ENCODE data around the gene PRSS36. TPM values are rescaled to one million over a fixed set of nuclear protein-coding genes. Genes with fewer than 3 reads are reported as not detected.

PRSS36 gene
- total and polyA plus RNA-seq, 5 donors from 2014 or later, result 0.39 to 1.4 (median 1.2) TPM

DNA sequence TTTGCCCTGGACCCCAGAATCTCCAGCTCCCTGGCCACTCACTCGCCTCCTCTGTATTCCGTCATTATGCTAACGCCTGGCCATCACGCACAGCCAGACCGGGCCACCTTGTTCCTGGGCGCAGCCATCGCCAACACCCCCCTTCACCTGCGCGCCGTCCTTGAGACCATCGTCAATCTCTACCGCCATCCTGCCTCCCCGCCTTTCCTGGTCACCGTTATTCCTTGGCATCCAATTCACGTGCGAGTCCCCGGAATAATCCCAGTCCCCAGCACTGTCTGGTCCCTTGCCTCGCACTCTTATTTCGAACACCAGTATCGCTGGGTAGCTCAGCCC is 55.8 kb downstream of the PRSS36 start:
- no peaks in the 10 kb centered on the region for H3K36me3 Mint-ChIP-seq
- peaks cover 0 to 2% (median 0%) of the 10 kb centered on the region in 7 donors for H3K9me3 Mint-ChIP-seq
- DNase-seq (no peak), ATAC-seq (ENCODE audit: low read depth in 2 of 2) (no peak)
- Histone ChIP-seq H3K9me3 (ENCODE audit: control insufficient read depth in 2 of 2, low read length in 2 of 2) (no peaks in the 10 kb centered on the region), H3K4me1 (ENCODE audit: control insufficient read depth, insufficient read depth, low read length, poor library complexity, severe bottlenecking) (peaks cover 14% of the 10 kb centered on the region), H3K27me3 (ENCODE audit: control insufficient read depth, insufficient read depth, low read length) (no peaks in the 10 kb centered on the region), H3K27ac (ENCODE audit: insufficient read depth, low read length, poor library complexity, severe bottlenecking) (peak overlapping the region; percentile 83), H3K4me3 (ENCODE audit: low read depth, low read length) (peak overlapping the region; percentile 70), H3K36me3 (ENCODE audit: control insufficient read depth, insufficient read depth, low read length) (peaks cover 12% of the 10 kb centered on the region)
- H3K27me3 Mint-ChIP-seq, result peaks cover 7% of the 10 kb centered on the region
- H3K27ac Mint-ChIP-seq, result peak overlapping the region; percentile 69 to 95 (median 84)
- H3K4me1 Mint-ChIP-seq, result peaks cover 10 to 36% (median 20%) of the 10 kb centered on the region in 4 donors
- H3K4me3 Mint-ChIP-seq, result peak overlapping the region; percentile 94 to 99 (median 96)

DNA sequence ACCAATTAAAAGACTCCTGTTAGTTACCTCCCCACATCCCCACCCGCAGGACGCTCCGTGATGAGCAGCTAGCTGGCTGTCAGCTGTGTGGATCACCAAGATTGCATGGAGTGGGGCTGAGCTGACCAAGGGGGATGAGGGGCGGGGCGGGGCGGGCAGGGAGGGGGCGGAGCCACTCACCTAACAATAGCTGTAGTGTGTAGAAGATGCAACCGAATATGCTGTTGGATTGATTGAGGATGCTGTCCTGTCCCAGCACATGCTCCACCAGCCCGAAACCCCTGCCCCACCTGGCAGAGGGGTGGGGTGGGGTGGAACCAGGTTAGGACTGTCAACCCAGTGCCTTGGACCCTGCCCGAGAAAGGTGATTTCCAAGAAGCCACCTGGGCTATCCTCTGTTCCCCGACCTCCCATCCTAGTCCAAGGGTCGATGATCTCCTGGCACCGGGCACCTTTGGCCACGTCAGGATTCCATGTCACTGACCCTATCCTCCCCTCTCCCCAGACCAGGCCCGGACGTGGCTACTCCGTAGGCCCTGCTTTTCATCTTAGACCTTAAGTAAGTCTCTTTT is 56.6 kb downstream of the PRSS36 start:
- ATAC-seq (ENCODE audit: low read depth in 2 of 2) (no peak), DNase-seq (no peak)
- Mint-ChIP-seq H3K27me3 (peaks cover under 1% of the 10 kb centered on the region), H3K4me1 (peaks cover 10 to 36% (median 20%) of the 10 kb centered on the region in 4 donors), H3K27ac (no peak overlapping the region), H3K9me3 (peaks cover 0 to 2% (median 0%) of the 10 kb centered on the region in 7 donors), H3K36me3 (no peaks in the 10 kb centered on the region), H3K4me3 (peak overlapping the region; percentile 71 to 99 (median 80))
- no peaks in the 10 kb centered on the region for H3K27me3 ChIP-seq (ENCODE audit: control insufficient read depth, insufficient read depth, low read length)
- no peak overlapping the region for H3K27ac ChIP-seq (ENCODE audit: insufficient read depth, low read length, poor library complexity, severe bottlenecking)
- H3K36me3 ChIP-seq (ENCODE audit: control insufficient read depth, insufficient read depth, low read length), result peaks cover 14% of the 10 kb centered on the region
- no peaks in the 10 kb centered on the region for H3K9me3 ChIP-seq (ENCODE audit: control insufficient read depth in 2 of 2, low read length in 2 of 2)
- H3K4me1 ChIP-seq (ENCODE audit: control insufficient read depth, insufficient read depth, low read length, poor library complexity, severe bottlenecking), result peaks cover 14% of the 10 kb centered on the region
- no peak overlapping the region for H3K4me3 ChIP-seq (ENCODE audit: low read depth, low read length)

GRCh38 chr16:31092330-31092729 is 57.5 kb downstream of the PRSS36 start:
- no peak for ATAC-seq (ENCODE audit: low read depth in 2 of 2)
- H3K27me3 Mint-ChIP-seq, result no peaks in the 10 kb centered on the region
- Histone ChIP-seq H3K9me3 (ENCODE audit: control insufficient read depth in 2 of 2, low read length in 2 of 2) (no peaks in the 10 kb centered on the region), H3K27me3 (ENCODE audit: control insufficient read depth, insufficient read depth, low read length) (no peaks in the 10 kb centered on the region), H3K36me3 (ENCODE audit: control insufficient read depth, insufficient read depth, low read length) (peaks cover 14% of the 10 kb centered on the region), H3K4me3 (ENCODE audit: low read depth, low read length) (no peak overlapping the region), H3K4me1 (ENCODE audit: control insufficient read depth, insufficient read depth, low read length, poor library complexity, severe bottlenecking) (peaks cover 14% of the 10 kb centered on the region), H3K27ac (ENCODE audit: insufficient read depth, low read length, poor library complexity, severe bottlenecking) (no peak overlapping the region)
- no peaks in the 10 kb centered on the region for H3K36me3 Mint-ChIP-seq
- H3K27ac Mint-ChIP-seq, result no peak overlapping the region
- H3K9me3 Mint-ChIP-seq, result peaks cover 0 to 2% (median 0%) of the 10 kb centered on the region in 7 donors
- peaks cover 10 to 36% (median 20%) of the 10 kb centered on the region in 4 donors for H3K4me1 Mint-ChIP-seq
- no peak for DNase-seq
- peak overlapping the region; percentile 12 to 99 (median 41) for H3K4me3 Mint-ChIP-seq

GRCh38 chr16:31090540-31090939 is 59.3 kb downstream of the PRSS36 start:
- ATAC-seq (ENCODE audit: low read depth in 2 of 2), result no peak
- Mint-ChIP-seq H3K4me1 (peaks cover 6 to 28% (median 17%) of the 10 kb centered on the region in 4 donors), H3K4me3 (peak overlapping the region in 2 of 4 donors; percentile 80 to 99)

DNA sequence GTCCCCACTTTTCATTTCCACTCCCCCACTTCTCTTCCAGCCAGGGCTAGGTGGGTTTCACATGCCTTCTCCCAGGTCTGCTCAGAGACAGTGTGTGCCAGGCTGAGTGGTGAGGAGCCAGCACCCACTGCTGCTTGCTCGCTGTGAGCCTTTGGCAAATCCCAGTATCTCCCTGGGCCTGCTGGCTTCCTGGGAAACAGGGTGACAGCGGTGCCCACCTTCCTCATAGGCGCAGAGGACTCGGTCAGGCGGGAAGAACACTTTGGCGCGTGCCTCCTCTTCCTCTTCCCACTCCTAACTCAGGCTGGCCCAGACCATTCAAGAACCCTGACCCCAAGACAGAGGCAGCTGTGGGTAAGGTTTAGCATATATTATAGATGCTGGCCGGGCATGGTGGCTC is 60.7 kb downstream of the PRSS36 start:
- H3K4me3 ChIP-seq (ENCODE audit: low read depth, low read length), result no peak overlapping the region
- peaks cover 2 to 16% (median 10%) of the 10 kb centered on the region in 4 donors for H3K4me1 Mint-ChIP-seq
- H3K27ac ChIP-seq (ENCODE audit: insufficient read depth, low read length, poor library complexity, severe bottlenecking), result no peak overlapping the region
- peaks cover 12% of the 10 kb centered on the region for H3K4me1 ChIP-seq (ENCODE audit: control insufficient read depth, insufficient read depth, low read length, poor library complexity, severe bottlenecking)
- peaks cover 14% of the 10 kb centered on the region for H3K36me3 ChIP-seq (ENCODE audit: control insufficient read depth, insufficient read depth, low read length)
- H3K9me3 Mint-ChIP-seq, result peaks cover 0 to under 1% (median 0%) of the 10 kb centered on the region in 7 donors
- DNase-seq, result no peak
- no peak overlapping the region for H3K27ac Mint-ChIP-seq
- no peaks in the 10 kb centered on the region for H3K36me3 Mint-ChIP-seq
- H3K4me3 Mint-ChIP-seq, result peak overlapping the region in 1 of 4 donors; percentile 38
- H3K27me3 Mint-ChIP-seq, result no peaks in the 10 kb centered on the region
- no peaks in the 10 kb centered on the region for H3K9me3 ChIP-seq (ENCODE audit: control insufficient read depth in 2 of 2, low read length in 2 of 2)
- H3K27me3 ChIP-seq (ENCODE audit: control insufficient read depth, insufficient read depth, low read length), result no peaks in the 10 kb centered on the region
- ATAC-seq (ENCODE audit: low read depth in 2 of 2), result no peak

More at GRCh38 chr16:31090540-31090939, 59.3 kb downstream of the PRSS36 start:
- Mint-ChIP-seq H3K9me3 (peaks cover 0 to 2% (median 0%) of the 10 kb centered on the region in 7 donors), H3K27ac (peak overlapping the region in 1 of 3 donors; percentile 48), H3K27me3 (no peaks in the 10 kb centered on the region), H3K36me3 (no peaks in the 10 kb centered on the region)
- H3K4me1 ChIP-seq (ENCODE audit: control insufficient read depth, insufficient read depth, low read length, poor library complexity, severe bottlenecking), result peaks cover 14% of the 10 kb centered on the region
- peaks cover 14% of the 10 kb centered on the region for H3K36me3 ChIP-seq (ENCODE audit: control insufficient read depth, insufficient read depth, low read length)
- no peaks in the 10 kb centered on the region for H3K27me3 ChIP-seq (ENCODE audit: control insufficient read depth, insufficient read depth, low read length)
- H3K4me3 ChIP-seq (ENCODE audit: low read depth, low read length), result no peak overlapping the region
- no peak for DNase-seq
- H3K27ac ChIP-seq (ENCODE audit: insufficient read depth, low read length, poor library complexity, severe bottlenecking), result no peak overlapping the region
- H3K9me3 ChIP-seq (ENCODE audit: control insufficient read depth in 2 of 2, low read length in 2 of 2), result no peaks in the 10 kb centered on the region

Other genes starting within 250 kb of the PRSS36 start
- gene FBXL19, start 226.5 kb downstream of the PRSS36 start, total RNA-seq, result 13.0 TPM
- gene FBXL19, start 226.5 kb downstream of the PRSS36 start, polyA plus RNA-seq, result under 1 TPM in 3 of 4 donors, not detected in 1; 0.14 to 0.21 (median 0.17) TPM
- 7.7 TPM for gene ORAI3, start 201.0 kb downstream of the PRSS36 start, total RNA-seq
- 10 to 100 TPM; 30.7 to 34.7 (median 31.7) TPM for gene ORAI3, start 201.0 kb downstream of the PRSS36 start, polyA plus RNA-seq
- gene SETD1A, start 192.3 kb downstream of the PRSS36 start, total RNA-seq, result 35.2 TPM
- gene SETD1A, start 192.3 kb downstream of the PRSS36 start, polyA plus RNA-seq, result 1 to 10 TPM in 1 of 4 donors, under 1 TPM in 3; 0.33 to 1.4 (median 0.63) TPM
- gene HSD3B7, start 164.9 kb downstream of the PRSS36 start, total RNA-seq, result not detected
- under 1 TPM in 2 of 4 donors, not detected in 2; 0.07 to 0.31 TPM for gene HSD3B7, start 164.9 kb downstream of the PRSS36 start, polyA plus RNA-seq
- 0.74 TPM for gene STX1B, start 139.4 kb downstream of the PRSS36 start, total RNA-seq
- gene STX1B, start 139.4 kb downstream of the PRSS36 start, polyA plus RNA-seq, result not detected
- 80.7 TPM for gene STX4, start 116.5 kb downstream of the PRSS36 start, total RNA-seq
- gene STX4, start 116.5 kb downstream of the PRSS36 start, polyA plus RNA-seq, result 10 to 100 TPM; 19.1 to 28.0 (median 25.0) TPM
- gene ZNF668, start 75.8 kb downstream of the PRSS36 start, total RNA-seq, result 16.8 TPM
- 10 to 100 TPM in 1 of 4 donors, 1 to 10 TPM in 3; 6.4 to 15.8 (median 7.6) TPM for gene ZNF668, start 75.8 kb downstream of the PRSS36 start, polyA plus RNA-seq
- 23.4 TPM for gene ZNF646, start 75.6 kb downstream of the PRSS36 start, total RNA-seq
- 1 to 10 TPM; 2.2 to 5.5 (median 3.4) TPM for gene ZNF646, start 75.6 kb downstream of the PRSS36 start, polyA plus RNA-seq
- gene PRSS53, start 61.1 kb downstream of the PRSS36 start, total RNA-seq, result 8.2 TPM
- gene PRSS53, start 61.1 kb downstream of the PRSS36 start, polyA plus RNA-seq, result 1 to 10 TPM in 1 of 4 donors, under 1 TPM in 3; 0.41 to 1.7 (median 0.59) TPM
- 38.1 TPM for gene VKORC1, start 55.3 kb downstream of the PRSS36 start, total RNA-seq
- gene VKORC1, start 55.3 kb downstream of the PRSS36 start, polyA plus RNA-seq, result 100 to 1,000 TPM in 3 of 4 donors, 10 to 100 TPM in 1; 97.8 to 113 (median 105) TPM
- gene BCKDK, start 41.7 kb downstream of the PRSS36 start, total RNA-seq, result 8.2 TPM
- 10 to 100 TPM; 19.5 to 24.7 (median 23.5) TPM for gene BCKDK, start 41.7 kb downstream of the PRSS36 start, polyA plus RNA-seq
- gene KAT8, start 32.4 kb downstream of the PRSS36 start, total RNA-seq, result 103 TPM
- gene KAT8, start 32.4 kb downstream of the PRSS36 start, polyA plus RNA-seq, result 10 to 100 TPM; 31.8 to 49.2 (median 44.4) TPM
- not detected for gene PRSS8, start 14.3 kb downstream of the PRSS36 start, total RNA-seq
- not detected for gene PRSS8, start 14.3 kb downstream of the PRSS36 start, polyA plus RNA-seq
- gene FUS, start 30.1 kb upstream of the PRSS36 start, total RNA-seq, result 918 TPM
- gene FUS, start 30.1 kb upstream of the PRSS36 start, polyA plus RNA-seq, result 100 to 1,000 TPM; 119 to 147 (median 132) TPM
- 25.0 TPM for gene PYCARD, start 52.7 kb upstream of the PRSS36 start, total RNA-seq
- 10 to 100 TPM; 50.6 to 82.9 (median 68.3) TPM for gene PYCARD, start 52.7 kb upstream of the PRSS36 start, polyA plus RNA-seq
- gene TRIM72, start 64.1 kb upstream of the PRSS36 start, total RNA-seq, result 0.20 TPM
- not detected for gene TRIM72, start 64.1 kb upstream of the PRSS36 start, polyA plus RNA-seq
- not detected for gene PYDC1, start 67.1 kb upstream of the PRSS36 start, total RNA-seq
- not detected for gene PYDC1, start 67.1 kb upstream of the PRSS36 start, polyA plus RNA-seq
- 13.1 TPM for gene ITGAM, start 109.9 kb upstream of the PRSS36 start, total RNA-seq
- 1 to 10 TPM in 3 of 4 donors, under 1 TPM in 1; 0.71 to 4.8 (median 1.4) TPM for gene ITGAM, start 109.9 kb upstream of the PRSS36 start, polyA plus RNA-seq
- gene ITGAX, start 205.1 kb upstream of the PRSS36 start, total RNA-seq, result 1.9 TPM
- under 1 TPM in 1 of 4 donors, not detected in 3; 0.47 TPM for gene ITGAX, start 205.1 kb upstream of the PRSS36 start, polyA plus RNA-seq
- gene ITGAD, start 243.3 kb upstream of the PRSS36 start, total RNA-seq, result not detected
- not detected for gene ITGAD, start 243.3 kb upstream of the PRSS36 start, polyA plus RNA-seq